HG03135 (cell line): ENCODE results near the gene ACCSL.

Experiments
- ATAC-seq: cut with Tn5 transposase; IDR thresholded peaks from one replicate; pipeline ENCODE4 v1.9.1; 2021; ENCODE audit warnings: mild to moderate bottlenecking, moderate library complexity; ENCODE audit not compliant: unreplicated experiment

ACCSL gene

DNA sequence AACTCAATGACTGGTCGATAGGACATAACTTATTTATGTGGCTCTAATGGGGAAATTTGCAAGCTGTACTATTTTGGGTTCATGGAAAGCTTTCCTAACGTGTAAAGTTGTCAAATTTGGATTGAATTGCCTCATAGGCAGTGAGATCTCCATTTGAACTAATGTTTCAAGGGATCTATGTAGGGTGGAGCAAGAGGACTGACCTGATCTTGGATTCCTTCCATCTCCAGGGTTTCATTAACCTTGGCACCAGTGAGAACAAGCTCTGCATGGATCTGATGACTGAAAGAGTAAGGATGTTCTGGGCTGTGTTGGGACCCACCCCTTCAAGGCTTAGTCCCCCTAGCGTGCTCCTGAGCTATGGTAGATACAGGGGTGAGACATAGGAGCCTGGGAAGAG, 2.1 kb downstream of the ACCSL start:
- no peak for ATAC-seq

GRCh38 chr11:44051171-44051570, 3.4 kb downstream of the ACCSL start:
- no peak for ATAC-seq

DNA sequence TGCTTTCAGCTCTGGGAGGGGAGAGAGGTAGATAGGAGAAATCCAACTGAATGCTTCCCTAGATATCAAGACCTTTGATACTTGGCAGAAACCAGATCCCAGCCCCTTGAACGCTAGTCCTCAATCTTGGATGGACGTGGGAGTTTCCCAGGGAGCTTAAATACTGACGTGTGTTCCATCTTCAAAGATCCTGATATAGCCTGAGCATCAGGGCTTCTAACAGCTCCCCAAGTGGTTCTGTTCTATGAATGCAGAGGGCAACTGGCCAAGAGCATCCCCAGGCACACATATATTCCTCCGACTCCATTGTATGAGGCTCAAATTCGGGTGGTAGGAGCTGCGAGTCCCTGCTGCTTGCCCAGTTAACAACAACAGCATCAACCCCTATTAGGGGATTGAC, 9.6 kb downstream of the ACCSL start:
- no peak for ATAC-seq

DNA sequence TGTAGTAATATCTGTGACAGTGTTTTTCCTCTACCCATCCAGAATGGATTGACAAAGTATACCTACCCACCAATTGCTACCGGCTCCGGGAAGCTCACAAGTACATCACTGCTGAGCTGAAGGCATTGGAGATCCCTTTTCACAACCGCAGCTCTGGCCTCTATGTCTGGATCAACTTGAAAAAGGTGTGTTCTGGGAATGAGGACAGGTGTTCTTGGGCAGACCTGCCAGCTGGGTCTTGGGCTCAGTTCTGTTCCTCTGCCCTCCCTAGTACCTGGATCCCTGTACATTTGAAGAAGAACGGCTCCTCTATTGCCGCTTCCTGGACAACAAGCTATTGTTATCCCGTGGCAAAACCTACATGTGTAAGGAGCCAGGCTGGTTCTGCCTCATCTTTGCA, 10.5 kb downstream of the ACCSL start:
- no peak for ATAC-seq

GRCh38 chr11:44065161-44065661, 17.4 kb downstream of the ACCSL start:
- ATAC-seq = no peak

DNA sequence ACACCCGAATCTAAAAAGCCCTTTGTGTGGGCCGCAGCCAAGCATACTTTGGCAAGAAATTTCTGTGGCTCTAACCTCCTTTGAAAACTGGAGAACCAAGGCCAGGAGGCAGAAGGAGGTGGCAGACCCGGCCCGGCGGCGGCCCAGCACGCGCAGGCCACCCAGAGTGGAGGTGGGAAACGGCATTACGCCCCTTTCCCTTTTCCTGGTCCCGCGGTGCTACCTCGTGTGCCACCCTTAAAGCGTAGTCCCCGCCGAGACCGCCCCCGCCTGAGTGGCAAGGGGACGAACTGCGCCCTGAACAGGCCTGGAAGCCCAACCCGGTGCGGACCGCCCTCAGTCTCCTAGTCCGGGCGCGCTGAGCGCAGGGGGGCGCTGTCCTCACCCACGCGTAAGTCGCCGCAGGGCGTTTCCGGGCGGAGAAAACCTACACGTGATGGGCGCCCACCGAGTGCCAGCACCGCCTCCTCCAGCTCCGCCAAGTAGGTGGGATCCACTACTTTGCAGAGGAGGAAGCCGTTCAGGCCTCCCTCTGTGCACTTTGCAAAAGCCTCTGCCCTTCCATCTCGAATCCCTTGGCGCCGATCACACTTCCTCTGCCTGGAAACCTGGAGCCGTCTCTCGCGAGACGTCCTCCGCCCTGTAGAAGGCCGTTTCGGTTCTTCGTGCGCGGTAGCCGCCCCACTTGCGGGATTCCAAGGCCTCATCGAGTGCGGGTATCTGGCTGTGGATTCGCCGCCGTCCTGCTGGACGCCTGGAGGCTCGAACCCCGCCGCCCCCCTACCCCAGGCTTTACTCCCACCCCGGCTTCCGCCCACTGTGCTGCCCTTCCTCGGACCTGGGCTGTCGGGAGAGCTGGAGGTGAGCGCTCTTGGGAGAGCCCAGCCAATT, 18.3 kb downstream of the ACCSL start, which contains the start of gene ACCS:
Gene ACCS, plus strand, starts transcription at position 430 of the 891 bp plus-strand sequence. CDS start 1,358 bp downstream, outside the sequence.
- ATAC-seq = peak; percentile 97

DNA sequence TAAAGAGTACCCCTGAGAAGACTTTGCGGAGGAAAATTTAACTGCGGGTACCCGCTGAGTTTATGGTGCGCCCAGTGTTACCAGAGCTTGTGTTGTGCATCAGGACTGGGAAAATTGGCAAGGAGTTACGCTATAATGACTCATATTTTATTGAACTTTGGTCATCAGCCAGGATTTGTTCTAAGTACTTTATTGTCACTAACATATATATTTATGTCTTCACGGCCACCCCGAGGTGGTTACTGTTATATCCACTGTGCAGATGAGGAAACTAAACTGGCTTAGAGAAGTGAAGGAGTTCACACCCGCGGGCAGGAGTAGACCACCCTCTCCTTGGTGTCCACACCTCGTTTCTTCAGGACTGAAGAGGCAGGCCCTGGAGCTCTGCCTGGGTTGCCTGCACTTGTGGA, 19.0 kb downstream of the ACCSL start:
- no peak for ATAC-seq

GRCh38 chr11:44067266-44067665, 19.5 kb downstream of the ACCSL start:
- no peak for ATAC-seq

- ATAC-seq = no peak
Measured at GRCh38 chr11:44068180-44068579, 20.4 kb downstream of the ACCSL start.

DNA sequence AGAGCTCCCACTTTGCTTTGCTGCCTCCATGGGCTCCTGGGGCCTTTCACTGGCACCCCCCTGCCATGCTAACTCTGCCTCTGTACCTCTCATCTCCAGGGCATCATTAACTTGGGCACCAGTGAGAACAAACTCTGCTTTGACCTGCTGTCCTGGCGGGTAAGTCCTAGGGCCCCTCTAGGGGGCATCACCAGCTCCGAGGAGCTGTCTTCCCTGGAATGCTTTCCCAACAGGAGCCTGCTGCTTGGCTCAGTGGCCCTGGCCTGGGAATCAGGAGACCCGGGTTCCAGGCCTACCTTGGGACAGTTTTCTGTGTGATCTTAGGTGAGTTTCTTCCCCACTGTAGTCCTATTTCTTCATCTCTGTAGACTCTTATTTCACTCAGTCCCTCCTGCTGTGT, 23.4 kb downstream of the ACCSL start:
- no peak for ATAC-seq

- no peak for ATAC-seq
Measured at GRCh38 chr11:44072757-44073658, 25.2 kb downstream of the ACCSL start.

DNA sequence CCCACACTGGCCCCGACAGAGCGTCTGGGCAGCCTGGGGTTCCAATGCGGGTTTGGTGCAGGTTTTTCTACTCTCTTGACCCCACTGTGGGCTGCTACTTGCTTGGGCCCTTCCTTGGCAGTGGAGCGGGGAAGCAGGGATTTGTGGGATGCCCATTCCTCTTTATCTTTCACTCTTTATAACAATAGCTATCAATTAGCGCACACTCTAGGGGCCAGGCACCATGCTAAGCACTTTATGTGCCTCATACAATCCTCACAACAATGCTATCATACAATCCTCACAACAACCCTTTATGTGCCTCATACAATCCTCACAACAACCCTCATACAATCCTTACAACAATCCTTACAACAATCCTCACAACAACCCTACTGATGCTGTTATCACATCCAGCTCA, 31.0 kb downstream of the ACCSL start:
- no peak for ATAC-seq

DNA sequence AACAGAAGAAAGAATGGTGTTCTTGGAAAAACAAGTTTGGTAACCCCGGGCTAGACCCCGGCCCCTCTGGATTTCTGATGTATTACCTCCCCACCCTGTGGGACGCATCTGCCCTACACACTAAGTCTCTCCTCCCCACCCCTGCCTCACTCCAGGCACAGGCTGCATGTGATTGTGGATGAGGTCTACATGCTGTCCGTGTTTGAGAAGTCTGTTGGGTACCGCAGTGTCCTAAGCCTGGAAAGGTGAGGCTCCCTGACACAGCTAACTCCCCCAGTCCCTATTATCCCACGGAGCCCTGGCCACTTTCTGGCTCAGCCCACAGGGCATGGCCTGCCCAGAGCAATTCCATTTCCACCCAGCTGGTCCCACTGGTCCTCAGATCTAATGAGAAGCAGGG, 31.6 kb downstream of the ACCSL start:
- ATAC-seq = no peak

GRCh38 chr11:44080951-44081350, 33.2 kb downstream of the ACCSL start:
- no peak for ATAC-seq

GRCh38 chr11:44082645-44083044, 34.9 kb downstream of the ACCSL start:
- no peak for ATAC-seq

- no peak for ATAC-seq
Measured at GRCh38 chr11:44083433-44083832, 35.7 kb downstream of the ACCSL start.

DNA sequence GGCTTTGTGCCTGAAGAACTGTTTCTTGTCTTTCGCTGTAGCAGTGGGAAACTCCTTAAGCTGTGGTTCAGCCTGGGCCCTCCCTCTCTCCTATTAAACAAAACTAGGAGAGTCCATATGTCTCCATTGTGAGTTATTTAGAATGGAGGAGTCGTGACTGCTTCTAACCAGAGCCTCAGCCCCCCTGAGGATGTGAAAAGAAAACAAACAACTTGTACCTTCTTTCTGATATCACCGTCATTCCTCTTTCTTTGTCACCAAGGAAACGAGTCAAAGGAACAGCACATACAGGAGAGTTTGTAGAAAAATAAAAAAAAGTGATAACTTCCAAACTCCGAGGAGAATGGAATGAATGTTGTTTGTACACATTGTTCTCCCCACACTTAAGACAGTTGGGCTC, 36.1 kb downstream of the ACCSL start:
- no peak for ATAC-seq

GRCh38 chr11:44085330-44085729, 37.5 kb downstream of the ACCSL start:
- ATAC-seq = no peak

DNA sequence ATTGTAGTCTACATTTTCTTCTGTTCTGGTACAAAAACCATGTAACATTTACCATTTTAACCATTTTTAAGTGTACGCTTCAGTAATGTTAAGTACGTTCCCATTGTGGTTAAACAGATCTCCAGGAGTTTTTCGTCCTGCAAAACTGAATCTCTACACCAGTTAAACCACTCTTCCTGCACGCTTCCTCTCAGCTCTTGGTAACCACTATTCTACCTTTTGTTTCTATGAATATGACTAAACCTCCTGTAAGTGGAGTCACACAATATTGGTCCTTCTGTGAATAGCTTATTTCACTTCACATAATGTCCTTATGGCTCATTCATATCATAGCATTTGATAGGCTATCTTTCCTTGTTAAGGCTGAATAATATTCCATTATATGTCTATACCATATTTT, 40.6 kb downstream of the ACCSL start:
- ATAC-seq = no peak

- ATAC-seq = no peak
Measured at GRCh38 chr11:44088871-44089270, 41.1 kb downstream of the ACCSL start.

- ATAC-seq = no peak
Measured at GRCh38 chr11:44090539-44090938, 42.8 kb downstream of the ACCSL start.
